A673 (cell line): ENCODE data around the gene ABTB1. TPM values are rescaled to one million over a fixed set of nuclear protein-coding genes. Genes with fewer than 3 reads are reported as not detected.

ENCODE experiments used
- BruUV-seq: library from RNA; stranded (reverse); fragments of 400-500 nt; replicated peaks from 2 replicates; lab custom pipeline; 2021; lab: Mats Ljungman, UMichigan
- CTCF ChIA-PET: fragments of 300-600 bp; sonication (Branson Sonifier 250); formaldehyde crosslinking; loops from one replicate; lab custom pipeline; 2022; ENCODE audit warnings: antibody characterized with exemption; lab: Charles Lee
- POLR2A ChIA-PET: fragments of 300-600 bp; sonication (Branson Sonifier 250); formaldehyde crosslinking; loops from one replicate; lab custom pipeline; 2022; ENCODE audit warnings: antibody characterized with exemption; ENCODE audit not compliant: low non-redundant PET; lab: Charles Lee
- DNase-seq: peaks from one replicate; pipeline ENCODE4 v3.0.0-alpha.2; 2015; ENCODE audit warnings: low spot score
- H3K27ac ChIP-seq: fragments of 200-600 bp; sonication (generic); 2 replicates; pipeline ENCODE4 v1.5.1; 2016; ENCODE audit warnings: mixed run types, low read depth, mild to moderate bottlenecking, mixed read lengths, antibody characterized with exemption, low read length; ENCODE audit not compliant: poor library complexity, severe bottlenecking
- H3K27me3 ChIP-seq: fragments of 200-600 bp; sonication (generic); replicated peaks from 2 replicates; pipeline ENCODE4 v1.6.1; 2017; ENCODE audit warnings: mixed run types, low read depth, mild to moderate bottlenecking, mixed read lengths, antibody characterized with exemption, low read length; ENCODE audit not compliant: insufficient read depth, poor library complexity
- H3K36me3 ChIP-seq: fragments of 200-600 bp; sonication (generic); 2 replicates; pipeline ENCODE4 v1.6.1; 2016; ENCODE audit warnings: mixed run types, mild to moderate bottlenecking, mixed read lengths, antibody characterized with exemption, low read length; ENCODE audit not compliant: insufficient read depth, poor library complexity, severe bottlenecking
- H3K4me1 ChIP-seq: fragments of 200-600 bp; sonication (generic); 2 replicates; pipeline ENCODE4 v1.6.1; 2017; ENCODE audit warnings: mixed run types, mild to moderate bottlenecking, mixed read lengths, antibody characterized with exemption, low read length; ENCODE audit not compliant: insufficient read depth, poor library complexity, severe bottlenecking
- H3K4me3 ChIP-seq: fragments of 200-600 bp; sonication (generic); 2 replicates; pipeline ENCODE4 v1.5.1; 2016; ENCODE audit warnings: low read depth, mixed run types, mild to moderate bottlenecking, mixed read lengths, low read length; ENCODE audit not compliant: poor library complexity, severe bottlenecking
- H3K9me3 ChIP-seq: fragments of 200-600 bp; sonication (generic); 2 replicates; pipeline ENCODE4 v1.6.1; 2016; ENCODE audit warnings: mixed run types, low read depth, mild to moderate bottlenecking, mixed read lengths, antibody characterized with exemption, low read length; ENCODE audit not compliant: poor library complexity, severe bottlenecking
- EZH2 ChIP-seq: fragments of 200-600 bp; sonication (generic); IDR thresholded peaks from 2 replicates; pipeline ENCODE4 v1.6.1; 2017; ENCODE audit warnings: borderline replicate concordance, low read depth, mild to moderate bottlenecking, mixed read lengths, antibody characterized with exemption, low read length; ENCODE audit not compliant: poor library complexity, severe bottlenecking
- intact Hi-C: fragments of 100-400 bp; cut with micrococcal nuclease; formaldehyde crosslinking; loops from one replicate; pipeline ENCODE4 v1.10.0; 2022; ENCODE audit not compliant: unreplicated experiment
- total RNA-seq: library from RNA; stranded (reverse); gene quantifications from 2 replicates; pipeline ENCODE4 v1.2.3, GENCODE V29; 2021
- TF ChIP-seq, protein P1 (sequence below): fragments of 300-800, 200-600 bp; sonication (generic); conservative IDR thresholded peaks from 2 replicates; pipeline ENCODE4 v1.5.1; 2017; ENCODE audit warnings: low read depth, mild to moderate bottlenecking, antibody characterized with exemption, low read length, moderate library complexity, mixed read lengths

Gene ABTB1
- total RNA-seq, 1 experiment from 2014 or later: 2.6 TPM

GRCh38 chr3:127665586-127665985 lies 7.2 kb upstream of the ABTB1 start:
- no peak for TF ChIP-seq EZH2
- TF ChIP-seq, protein P1, sequence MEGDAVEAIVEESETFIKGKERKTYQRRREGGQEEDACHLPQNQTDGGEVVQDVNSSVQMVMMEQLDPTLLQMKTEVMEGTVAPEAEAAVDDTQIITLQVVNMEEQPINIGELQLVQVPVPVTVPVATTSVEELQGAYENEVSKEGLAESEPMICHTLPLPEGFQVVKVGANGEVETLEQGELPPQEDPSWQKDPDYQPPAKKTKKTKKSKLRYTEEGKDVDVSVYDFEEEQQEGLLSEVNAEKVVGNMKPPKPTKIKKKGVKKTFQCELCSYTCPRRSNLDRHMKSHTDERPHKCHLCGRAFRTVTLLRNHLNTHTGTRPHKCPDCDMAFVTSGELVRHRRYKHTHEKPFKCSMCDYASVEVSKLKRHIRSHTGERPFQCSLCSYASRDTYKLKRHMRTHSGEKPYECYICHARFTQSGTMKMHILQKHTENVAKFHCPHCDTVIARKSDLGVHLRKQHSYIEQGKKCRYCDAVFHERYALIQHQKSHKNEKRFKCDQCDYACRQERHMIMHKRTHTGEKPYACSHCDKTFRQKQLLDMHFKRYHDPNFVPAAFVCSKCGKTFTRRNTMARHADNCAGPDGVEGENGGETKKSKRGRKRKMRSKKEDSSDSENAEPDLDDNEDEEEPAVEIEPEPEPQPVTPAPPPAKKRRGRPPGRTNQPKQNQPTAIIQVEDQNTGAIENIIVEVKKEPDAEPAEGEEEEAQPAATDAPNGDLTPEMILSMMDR: no peak
- no TSS peak for BruUV-seq
- Histone ChIP-seq H3K9me3 (no peaks in the 10 kb centered on the region), H3K4me3 (no peak overlapping the region), H3K27ac (no peak overlapping the region), H3K27me3 (no peaks in the 10 kb centered on the region), H3K4me1 (no peaks in the 10 kb centered on the region), H3K36me3 (no peaks in the 10 kb centered on the region)
- intact Hi-C loops: no loop called here
- ChIA-PET POLR2A (no interaction called here), CTCF (no interaction called here)
- DNase-seq: no peak

- DNase-seq: no peak
- no peak for TF ChIP-seq EZH2
- TF ChIP-seq, protein P1: no peak
- Histone ChIP-seq H3K4me1 (peaks cover 2% of the 10 kb centered on the region), H3K36me3 (no peaks in the 10 kb centered on the region), H3K4me3 (no peak overlapping the region), H3K9me3 (no peaks in the 10 kb centered on the region), H3K27me3 (no peaks in the 10 kb centered on the region), H3K27ac (no peak overlapping the region)
- intact Hi-C loops: no loop called here
- ChIA-PET POLR2A (no interaction called here), CTCF (no interaction called here)
- no TSS peak for BruUV-seq
Observed at GRCh38 chr3:127666676-127667075, 6.1 kb upstream of the ABTB1 start.

DNA sequence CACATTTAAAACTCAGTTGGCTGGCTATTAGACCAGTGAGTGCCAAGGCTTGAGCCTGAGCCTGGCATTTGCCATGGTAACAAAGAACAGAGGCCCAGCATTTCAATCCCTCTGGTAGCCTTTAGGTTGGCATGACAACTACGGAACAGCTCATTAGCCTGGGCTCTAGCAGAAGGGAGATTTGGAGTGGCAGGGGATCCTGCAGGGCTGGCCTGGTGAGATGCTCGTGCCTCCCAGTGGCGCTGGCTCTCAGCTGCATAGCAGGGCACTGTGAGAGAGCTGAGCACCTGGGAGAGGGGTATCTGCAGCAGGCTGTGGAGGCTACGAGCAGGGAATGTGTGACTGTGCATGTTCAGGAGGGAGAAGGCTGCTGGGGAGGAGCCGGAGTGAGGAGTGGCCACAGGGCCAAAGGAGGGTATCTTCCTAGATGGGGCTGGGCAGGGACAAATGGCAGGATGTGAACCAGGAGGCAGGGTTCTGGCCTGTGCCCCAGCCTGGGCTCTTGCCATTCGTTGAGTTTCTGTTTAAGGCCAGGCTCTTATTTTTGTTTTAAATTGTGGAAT lies 5.6 kb upstream of the ABTB1 start:
- no TSS peak for BruUV-seq
- TF ChIP-seq EZH2: no peak
- TF ChIP-seq, protein P1: no peak
- ChIA-PET POLR2A (no interaction called here), CTCF (no interaction called here)
- no peaks in the 10 kb centered on the region for H3K9me3 ChIP-seq
- H3K27me3 ChIP-seq: no peaks in the 10 kb centered on the region
- no peak overlapping the region for H3K27ac ChIP-seq
- intact Hi-C loops: no loop called here
- no peak overlapping the region for H3K4me3 ChIP-seq
- no peaks in the 10 kb centered on the region for H3K36me3 ChIP-seq
- DNase-seq: no peak
- peaks cover 7% of the 10 kb centered on the region for H3K4me1 ChIP-seq
